ENCODE measurements around the gene TSPAN17. TPM values are rescaled to one million over a fixed set of nuclear protein-coding genes. Genes with fewer than 3 reads are reported as not detected.
"Not testable (repeated sequence)": the region's sequence is repeated elsewhere in the genome, so short reads cannot be mapped to it uniquely, and the experiment has no call there.

The TSPAN17 gene, protein sequence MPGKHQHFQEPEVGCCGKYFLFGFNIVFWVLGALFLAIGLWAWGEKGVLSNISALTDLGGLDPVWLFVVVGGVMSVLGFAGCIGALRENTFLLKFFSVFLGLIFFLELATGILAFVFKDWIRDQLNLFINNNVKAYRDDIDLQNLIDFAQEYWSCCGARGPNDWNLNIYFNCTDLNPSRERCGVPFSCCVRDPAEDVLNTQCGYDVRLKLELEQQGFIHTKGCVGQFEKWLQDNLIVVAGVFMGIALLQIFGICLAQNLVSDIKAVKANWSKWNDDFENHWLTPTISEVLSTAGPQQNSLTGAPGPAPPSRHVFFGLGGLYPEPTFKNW
- total RNA-seq (2014; rRNA removed; shearing (Covaris generic)): 91.3 and 96.3 TPM in 2 replicates

DNA sequence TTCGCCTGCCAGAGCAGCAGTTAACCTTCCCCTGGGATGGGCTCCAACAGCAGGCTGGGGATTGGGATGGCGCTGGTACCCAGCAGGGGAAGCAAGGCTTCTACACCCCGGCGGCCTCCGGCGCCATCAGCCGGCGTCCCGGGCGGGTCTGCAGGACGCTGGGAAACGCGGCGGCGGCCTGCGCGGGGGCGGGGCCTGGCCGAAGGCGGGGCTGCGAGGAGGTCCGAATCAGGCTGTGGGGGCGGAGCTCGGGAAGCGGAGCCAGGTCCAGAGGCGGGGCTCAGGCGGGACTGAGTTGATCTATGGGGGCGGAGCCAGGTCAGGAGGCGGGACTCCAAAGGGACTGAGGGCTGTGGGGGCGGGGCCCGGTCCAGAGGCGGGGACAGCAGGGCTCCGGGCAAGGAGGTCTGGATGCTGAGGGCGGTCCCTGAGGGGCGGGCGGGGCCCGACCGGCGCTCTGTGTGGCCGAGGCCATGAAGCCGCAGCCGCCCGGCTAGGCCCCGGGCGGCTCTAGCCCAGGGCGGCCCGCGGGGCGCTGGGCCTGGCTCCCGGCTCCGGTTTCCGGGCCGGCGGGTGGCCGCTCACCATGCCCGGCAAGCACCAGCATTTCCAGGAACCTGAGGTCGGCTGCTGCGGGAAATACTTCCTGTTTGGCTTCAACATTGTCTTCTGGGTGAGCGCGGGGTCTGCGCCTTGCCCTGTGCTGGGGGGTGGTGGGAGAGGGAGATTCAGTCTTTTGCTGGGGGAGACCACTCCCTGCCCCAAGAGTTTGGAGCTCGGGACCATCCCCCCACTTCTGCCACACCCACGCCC lies at the start of gene TSPAN17:
TSPAN17 (plus strand) TSS at position 455 of the 813 bp plus-strand sequence; CDS start at position 587, 132 bp downstream.
- in situ Hi-C loops (cut with HindIII; ENCODE audit: low sequenced_read_pairs): no loop called here
- peak; percentile 100 for DNase-seq (ENCODE audit: low spot score)

DNA sequence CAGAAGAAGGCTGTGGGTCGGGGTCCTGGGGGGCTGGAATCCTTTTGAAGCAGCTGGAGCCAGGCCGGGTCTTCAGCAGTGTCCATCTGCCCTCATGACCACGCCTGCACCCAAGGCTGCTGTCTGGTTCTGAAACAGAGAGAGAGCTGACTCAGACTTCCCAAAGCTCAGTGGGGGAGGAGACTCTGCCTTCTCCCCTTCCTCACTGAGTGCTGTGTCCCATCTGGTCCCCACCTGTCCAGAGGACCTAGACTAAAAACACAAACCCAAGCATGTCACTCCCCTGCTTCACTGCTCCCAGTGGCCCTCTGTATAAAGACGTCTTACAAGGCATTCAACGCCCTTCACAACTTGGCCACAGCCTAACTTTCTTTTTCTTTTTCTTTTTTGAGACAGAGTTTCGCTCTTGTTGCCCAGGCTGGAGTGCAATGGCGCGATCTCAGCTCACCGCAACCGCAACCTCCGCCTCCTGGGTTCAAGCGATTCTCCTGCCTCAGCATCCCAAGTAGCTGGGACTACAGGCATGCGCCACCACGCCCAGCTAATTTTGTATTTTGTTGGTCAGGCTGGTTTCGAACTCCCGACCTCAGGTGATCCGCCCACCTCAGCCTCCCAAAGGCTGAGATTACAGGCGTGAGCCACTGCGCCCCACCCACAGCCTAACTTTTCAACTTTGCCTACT lies 47.4 kb upstream of the TSPAN17 start:
- in situ Hi-C loops (cut with HindIII; ENCODE audit: low sequenced_read_pairs); DNase-seq (ENCODE audit: low spot score): not testable (repeated sequence)

DNA sequence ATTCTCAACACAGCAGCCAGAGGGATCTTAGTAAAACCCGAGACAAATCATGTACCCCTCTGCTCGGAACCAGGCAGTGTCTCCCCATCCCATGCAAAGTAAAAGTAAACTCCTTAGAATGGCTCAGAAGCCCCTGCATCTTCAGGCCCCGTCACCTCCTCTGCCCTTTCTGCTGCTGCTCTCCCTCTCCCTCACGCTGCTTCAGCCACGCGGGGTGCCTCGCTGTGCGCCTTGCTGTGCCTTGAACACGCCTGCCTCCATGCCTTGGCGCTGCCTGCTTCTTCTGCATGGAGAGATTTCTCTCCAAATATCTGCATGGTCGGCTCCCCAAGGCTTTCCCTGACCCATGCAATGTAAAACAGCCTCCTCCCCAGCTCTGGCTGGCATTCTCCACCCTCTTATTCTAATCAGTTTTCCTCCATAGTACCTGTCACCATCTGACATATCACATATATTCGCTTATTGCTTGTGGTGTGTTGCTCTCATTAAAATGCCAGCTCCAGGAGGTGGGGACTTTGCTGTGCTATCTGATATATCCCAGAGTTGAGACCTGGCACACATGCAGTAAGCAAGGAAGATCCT lies 45.3 kb upstream of the TSPAN17 start:
- in situ Hi-C loops (cut with HindIII; ENCODE audit: low sequenced_read_pairs): no loop called here
- no peak for DNase-seq (ENCODE audit: low spot score)

DNA sequence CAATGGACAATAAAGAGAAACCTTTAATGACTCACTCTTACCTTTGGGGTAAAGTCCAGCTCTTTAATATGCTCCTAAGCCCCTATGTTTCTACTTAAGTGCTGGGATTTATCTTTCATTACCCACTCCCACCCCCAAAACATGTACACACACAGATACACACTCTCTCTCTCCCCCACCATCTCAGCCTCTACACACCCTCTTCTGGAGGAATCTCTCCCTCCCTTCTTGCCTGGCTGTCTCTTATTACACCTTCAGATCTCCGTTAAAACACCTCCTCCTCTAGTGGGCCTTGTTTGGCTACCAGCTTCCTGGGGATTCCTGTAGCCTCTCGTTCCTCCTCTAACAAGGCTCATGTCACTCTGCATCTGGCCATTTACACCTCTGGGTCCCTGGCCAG lies 44.2 kb upstream of the TSPAN17 start:
- in situ Hi-C loops (cut with HindIII; ENCODE audit: low sequenced_read_pairs): no loop called here
- DNase-seq (ENCODE audit: low spot score): no peak

DNA sequence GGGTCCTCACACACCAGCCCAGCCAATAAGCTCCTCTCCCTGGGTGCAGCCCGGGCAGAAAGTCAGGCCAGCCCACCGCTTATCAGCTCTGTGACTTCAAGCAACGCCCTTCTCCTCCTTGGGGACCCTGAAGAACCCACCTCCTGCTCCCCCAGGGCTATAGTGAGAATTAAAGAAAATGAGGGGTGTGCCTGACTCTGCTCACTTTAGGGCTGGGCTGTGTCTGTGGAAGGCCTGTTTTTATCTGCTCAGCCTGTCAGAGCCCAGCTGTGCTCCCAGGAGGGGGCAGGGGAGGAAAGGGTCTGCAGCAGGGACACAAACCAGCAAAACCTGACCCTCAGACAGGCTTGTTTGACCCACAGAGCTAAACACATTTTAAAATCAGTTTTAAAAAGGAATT lies 41.3 kb upstream of the TSPAN17 start:
- in situ Hi-C loops (cut with HindIII; ENCODE audit: low sequenced_read_pairs): no loop called here
- DNase-seq (ENCODE audit: low spot score): no peak

DNA sequence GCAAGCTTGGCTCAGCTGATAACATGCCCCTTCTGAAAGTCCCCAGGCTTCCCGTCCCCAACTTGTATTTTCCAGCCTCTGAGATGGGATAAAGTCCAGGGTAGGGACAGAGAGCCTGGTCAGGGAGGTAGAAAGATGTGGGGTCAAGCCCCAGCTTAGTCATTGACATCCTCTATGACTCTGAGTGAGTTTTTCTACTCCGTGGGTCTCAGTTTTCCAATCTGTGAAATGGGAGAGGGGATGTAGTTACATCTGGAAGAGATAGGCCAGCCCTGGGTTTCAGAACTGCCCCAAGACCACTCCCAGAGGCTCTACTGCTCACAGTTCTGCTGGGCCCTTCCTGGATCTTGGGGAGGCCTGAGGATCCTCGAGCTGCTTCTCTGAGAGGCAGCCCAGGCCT lies 40.4 kb upstream of the TSPAN17 start:
- no peak for DNase-seq (ENCODE audit: low spot score)
- in situ Hi-C loops (cut with HindIII; ENCODE audit: low sequenced_read_pairs): no loop called here

DNA sequence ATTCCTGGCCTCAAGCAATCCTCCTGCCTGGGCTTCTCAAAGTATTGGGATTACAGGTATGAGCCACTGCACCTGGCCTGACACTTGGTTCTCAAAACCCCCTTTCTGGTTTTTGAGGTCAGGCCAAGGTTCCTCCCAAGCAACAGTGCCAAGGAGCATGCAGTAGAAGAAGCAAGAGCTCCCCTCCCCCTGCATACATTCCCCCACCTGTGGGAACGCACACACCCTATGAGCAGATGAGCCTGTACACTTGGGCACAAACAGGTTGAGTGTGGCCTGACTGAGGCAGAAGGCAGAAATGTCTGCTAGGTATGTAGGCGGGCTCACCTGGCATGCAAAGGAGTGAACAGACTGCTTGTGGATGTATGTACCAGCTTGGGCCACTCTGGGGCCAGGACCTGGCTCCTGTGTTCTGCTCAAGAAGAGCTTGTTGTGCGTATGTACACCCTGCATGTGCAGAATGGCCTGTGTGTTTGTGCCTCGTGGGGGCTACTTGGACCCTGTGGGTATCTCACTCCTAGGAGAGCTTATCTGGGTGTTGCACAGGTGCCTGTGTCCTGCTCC lies 39.1 kb upstream of the TSPAN17 start:
- DNase-seq (ENCODE audit: low spot score): peak; percentile 64
- in situ Hi-C loops (cut with HindIII; ENCODE audit: low sequenced_read_pairs): no loop called here

DNA sequence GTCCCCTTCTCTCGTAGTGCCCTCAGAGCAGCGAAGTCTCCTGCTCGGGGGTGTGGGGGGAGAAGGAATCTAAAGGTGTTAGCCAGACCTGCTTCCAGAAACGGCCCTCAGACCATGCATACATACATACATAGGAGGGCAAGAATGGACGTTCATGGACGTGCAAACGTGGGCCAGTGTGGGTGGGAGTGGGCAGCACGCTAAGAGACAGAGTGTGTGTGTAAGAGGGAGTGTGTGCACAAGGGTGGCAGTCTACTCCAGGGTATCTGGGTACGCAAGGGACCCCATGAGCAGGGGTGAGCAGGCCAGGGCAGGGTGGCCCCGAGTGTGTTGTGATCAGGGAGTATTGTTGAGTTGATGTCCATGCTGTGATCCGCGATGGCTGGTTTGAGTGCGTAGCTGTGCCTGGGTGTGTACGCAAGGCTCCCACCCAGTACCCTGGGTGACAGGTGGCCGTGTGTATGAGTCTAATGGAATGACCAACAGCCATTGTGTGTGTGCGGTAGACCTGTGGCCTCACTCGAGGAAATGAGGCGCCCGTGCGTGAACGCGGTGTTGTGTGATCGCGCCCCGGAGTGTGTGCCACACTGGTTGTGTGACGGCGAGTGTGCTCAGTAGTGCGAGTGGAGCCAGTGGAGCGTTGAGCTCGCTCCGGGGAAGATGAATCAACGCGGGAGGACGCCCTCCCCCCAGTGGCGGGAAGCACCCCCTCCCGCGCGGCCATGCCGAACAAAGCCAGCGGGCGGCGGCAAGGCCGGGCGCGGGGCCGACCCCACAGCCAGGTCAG lies 38.2 kb upstream of the TSPAN17 start:
- in situ Hi-C loops (cut with HindIII; ENCODE audit: low sequenced_read_pairs): no loop called here
- DNase-seq (ENCODE audit: low spot score): peak; percentile 43

DNA sequence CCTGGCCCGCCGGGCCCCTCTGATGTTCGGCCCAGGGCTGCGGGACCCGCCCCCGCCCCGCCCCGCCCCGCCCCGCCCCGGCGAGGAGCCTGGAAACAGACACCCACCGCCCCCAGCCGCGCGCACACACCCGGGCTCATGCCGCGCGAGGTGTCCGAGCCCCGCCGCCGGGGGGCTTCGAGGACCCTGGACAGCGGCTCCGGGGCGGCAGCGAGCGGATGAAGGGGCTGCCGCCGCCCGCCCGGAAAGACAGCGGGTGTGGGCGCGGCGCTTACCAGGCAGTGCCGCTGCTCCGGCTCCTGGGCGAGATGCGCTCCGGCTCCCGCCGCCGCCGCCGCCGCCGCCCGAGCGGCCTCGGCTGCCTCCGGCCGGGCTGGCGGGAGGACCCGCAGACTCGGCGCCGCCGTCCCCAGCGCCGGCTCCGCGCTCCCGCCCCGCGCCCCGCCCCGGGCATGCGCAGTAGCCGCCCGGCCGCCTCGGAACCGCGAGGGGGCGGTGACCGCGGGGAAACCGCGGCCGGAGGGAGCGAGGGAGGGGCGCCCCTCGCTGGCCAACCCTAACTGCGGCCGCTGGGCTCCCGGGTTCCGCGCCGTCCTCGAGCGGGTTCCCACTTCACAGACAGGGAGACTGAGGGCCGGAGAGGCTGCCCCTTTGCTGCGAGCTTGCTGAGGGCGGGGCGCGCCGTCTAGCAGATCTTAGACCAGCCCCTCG lies 37.4 kb upstream of the TSPAN17 start, which contains the start of gene GPRIN1:
GPRIN1 (minus strand) TSS at position 433 of the 711 bp plus-strand sequence. CDS start 10,322 bp downstream, outside the sequence.
- DNase-seq (ENCODE audit: low spot score): peak; percentile 72
- in situ Hi-C loops (cut with HindIII; ENCODE audit: low sequenced_read_pairs): no loop called here

DNA sequence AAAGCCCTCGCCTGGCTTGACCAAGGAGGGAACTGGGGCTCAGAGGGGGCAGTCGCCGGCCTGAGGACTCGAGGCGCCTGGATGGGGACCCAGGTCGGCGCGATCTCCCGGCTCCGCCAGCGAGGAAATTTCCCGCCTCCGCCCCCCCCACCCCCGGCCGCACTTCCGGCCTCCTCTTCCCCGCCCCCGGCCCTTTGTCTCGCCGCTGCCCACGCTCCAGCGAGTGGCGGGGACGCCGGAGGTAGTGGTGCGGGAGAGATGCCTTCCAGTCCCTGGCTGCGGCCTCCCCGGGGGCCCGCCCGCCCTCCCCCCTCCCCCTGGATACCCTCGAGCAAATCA lies 36.9 kb upstream of the TSPAN17 start:
- in situ Hi-C loops (cut with HindIII; ENCODE audit: low sequenced_read_pairs): no loop called here

DNA sequence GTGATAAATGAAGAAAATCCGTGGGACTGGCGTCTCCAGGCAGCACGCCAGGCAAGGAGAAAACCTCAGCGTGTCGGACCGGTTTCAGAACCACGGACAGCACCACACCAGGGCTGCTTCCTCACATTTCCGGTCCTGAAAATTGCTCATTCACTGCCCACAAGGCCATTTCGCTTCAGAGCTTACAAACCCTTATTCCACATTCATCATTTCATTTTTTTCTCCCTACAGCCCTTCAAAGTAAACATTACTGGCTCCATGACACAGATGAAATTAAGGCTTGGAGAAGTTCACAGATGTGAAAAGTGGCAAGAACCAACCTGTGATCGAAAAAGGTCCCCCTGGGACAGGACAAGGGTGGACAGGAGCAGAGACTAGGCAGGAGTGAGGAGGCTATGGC lies 35.8 kb upstream of the TSPAN17 start:
- peak; percentile 50 for DNase-seq (ENCODE audit: low spot score)
- in situ Hi-C loops (cut with HindIII; ENCODE audit: low sequenced_read_pairs): no loop called here

More for the DNA sequence above, 36.9 kb upstream of the TSPAN17 start:
- DNase-seq (ENCODE audit: low spot score): no peak

DNA sequence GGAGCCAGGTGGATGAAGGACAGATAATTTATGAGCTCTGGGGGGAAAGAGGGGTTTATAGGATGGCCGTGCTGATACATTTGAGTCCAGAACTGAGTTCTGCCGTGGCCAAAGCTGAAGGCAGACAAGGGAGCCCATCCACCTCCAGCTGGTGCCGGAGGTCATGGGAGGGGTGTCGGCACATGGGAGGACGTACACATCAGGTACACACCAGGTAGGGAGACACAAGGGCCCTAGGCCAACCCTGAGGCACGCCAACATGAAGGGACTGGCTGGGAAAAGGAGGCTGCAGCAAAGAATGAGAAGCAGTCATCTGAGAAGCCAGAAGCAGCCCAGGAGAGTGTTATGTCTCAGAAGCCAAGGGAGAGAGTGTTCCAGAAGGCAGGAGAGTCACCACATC lies 35.3 kb upstream of the TSPAN17 start:
- no peak for DNase-seq (ENCODE audit: low spot score)
- in situ Hi-C loops (cut with HindIII; ENCODE audit: low sequenced_read_pairs): no loop called here

DNA sequence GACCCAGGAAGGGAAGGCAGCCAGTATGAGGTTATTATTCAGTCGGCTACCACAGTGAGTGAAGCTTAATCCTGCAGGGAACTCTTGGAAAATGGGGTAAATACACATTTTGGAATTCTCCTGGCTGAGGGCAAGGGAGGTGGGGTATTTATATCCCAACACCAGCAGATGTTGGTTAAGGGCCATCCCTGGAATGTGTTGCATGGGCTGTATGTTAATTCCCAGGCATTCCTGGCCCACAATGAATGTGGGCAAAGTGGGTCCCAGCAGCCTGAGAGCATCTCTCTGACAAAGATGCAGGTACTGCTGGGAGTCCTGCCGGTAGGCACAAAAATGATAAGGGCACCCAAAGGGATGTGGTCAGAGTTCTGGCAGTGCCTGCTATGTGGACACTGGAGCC lies 34.4 kb upstream of the TSPAN17 start:
- no peak for DNase-seq (ENCODE audit: low spot score)
- in situ Hi-C loops (cut with HindIII; ENCODE audit: low sequenced_read_pairs): no loop called here

DNA sequence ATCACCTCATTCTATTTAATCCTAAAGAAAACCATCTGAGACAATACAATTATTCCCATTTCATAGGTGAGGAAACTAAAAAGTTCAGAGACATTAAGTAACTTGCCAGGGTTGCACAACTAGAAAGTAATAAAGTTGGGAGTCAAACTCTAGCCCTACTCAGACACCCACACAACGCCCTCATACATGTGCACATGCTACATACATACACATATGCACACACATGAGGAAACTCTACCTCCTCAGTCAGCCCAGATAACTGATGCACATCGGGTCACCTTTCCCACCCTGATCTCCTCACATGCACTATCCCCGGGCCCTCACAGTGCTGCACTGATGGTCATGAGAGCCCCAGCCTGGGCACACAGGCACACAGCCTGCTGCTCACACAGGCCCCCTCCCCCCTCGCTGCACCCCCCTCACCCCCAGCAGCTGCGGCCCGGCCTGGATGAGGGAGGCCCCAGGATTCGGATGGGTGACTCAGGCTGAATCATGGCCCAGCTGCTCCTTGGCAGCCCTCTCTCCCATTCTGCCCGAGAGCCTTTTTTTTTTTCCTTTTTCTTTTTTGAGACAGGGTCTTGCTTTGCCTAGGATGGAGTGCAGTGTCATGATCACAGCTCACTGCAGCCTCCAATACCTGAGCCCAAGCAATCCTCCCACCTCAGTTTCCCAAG lies 32.3 kb upstream of the TSPAN17 start:
- DNase-seq (ENCODE audit: low spot score): no peak
- in situ Hi-C loops (cut with HindIII; ENCODE audit: low sequenced_read_pairs): no loop called here

DNA sequence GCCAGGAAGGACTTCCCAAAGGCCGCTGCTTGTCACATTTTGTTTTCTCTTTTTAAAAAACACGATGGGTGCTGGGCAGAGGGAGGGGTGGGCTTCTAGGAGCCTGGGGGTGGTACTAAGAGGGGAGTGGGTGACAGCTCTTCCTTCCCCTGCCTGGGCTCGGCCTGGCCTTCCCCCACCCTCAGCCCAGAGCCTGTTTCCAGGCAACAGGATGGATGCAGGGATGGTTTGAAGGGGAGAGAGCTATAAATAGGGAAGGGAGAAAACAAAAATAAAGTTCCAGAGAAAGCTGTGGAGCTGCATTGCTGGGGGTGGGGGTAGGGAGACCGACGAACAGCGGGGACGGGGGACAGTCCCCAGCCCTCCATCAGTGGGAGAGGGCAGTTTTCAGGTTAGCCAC lies 30.8 kb upstream of the TSPAN17 start:
- no peak for DNase-seq (ENCODE audit: low spot score)
- in situ Hi-C loops (cut with HindIII; ENCODE audit: low sequenced_read_pairs): no loop called here

DNA sequence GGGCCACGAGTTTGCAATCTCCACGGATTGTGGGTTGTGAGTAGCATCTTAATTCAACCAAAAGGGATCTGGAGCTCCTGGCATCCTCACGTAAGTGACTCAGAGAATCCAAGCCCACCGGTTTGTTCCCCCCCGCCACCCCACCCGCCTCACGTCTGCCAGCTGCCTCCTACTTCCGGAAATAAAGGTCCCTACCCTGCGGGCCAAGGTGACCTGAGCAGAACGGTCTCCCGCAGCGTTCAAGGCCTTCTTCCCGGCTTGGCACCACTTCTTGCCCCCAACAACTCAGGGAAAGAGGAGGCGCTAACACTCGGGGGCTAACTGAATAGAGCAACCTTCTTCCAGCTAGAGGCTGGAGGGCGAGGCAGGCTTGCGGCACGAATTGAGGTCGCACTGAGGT lies 28.5 kb upstream of the TSPAN17 start:
- in situ Hi-C loops (cut with HindIII; ENCODE audit: low sequenced_read_pairs): no loop called here
- no peak for DNase-seq (ENCODE audit: low spot score)

DNA sequence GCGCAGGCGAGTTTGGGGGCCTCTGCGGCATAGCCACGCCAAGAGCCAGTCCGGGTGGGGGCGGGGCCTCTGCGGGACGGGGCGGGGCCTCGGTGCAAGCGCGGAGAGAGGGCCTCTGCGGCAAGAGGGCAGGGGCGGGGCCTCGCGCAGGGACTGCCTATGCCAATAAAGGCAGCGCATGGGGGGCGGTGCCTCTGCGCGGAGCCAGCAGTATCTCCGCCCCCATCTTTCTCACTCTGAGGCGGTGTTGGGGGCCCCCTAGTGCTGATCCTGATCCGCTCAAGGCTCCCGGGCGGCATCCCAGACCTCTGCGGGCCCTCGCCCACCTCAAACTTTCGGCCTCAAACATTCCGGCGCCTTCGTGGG lies 28.1 kb upstream of the TSPAN17 start:
- DNase-seq (ENCODE audit: low spot score): peak; percentile 92
- in situ Hi-C loops (cut with HindIII; ENCODE audit: low sequenced_read_pairs): no loop called here

Data from G401 (cell line).